ENCODE data around the gene MRPS18C.
A peak's percentile ranks its signal among the peaks of the same experiment; 100 is the strongest.

The MRPS18C gene

GRCh38 chr4:83455281-83456183 lies at the start of gene MRPS18C, which contains the start of gene HELQ:
MRPS18C (plus strand) TSS chr4:83456058; CDS start chr4:83456078, 20 bp downstream.
HELQ (minus strand) TSS chr4:83455823; CDS start chr4:83455693, 130 bp downstream.
- peak; percentile 98 for DNase-seq (ENCODE audit: low read depth, low spot score)

- DNase-seq (ENCODE audit: low read depth, low spot score) = no peak
Observed at GRCh38 chr4:83408908-83409307, 47.0 kb upstream of the MRPS18C start.

- DNase-seq (ENCODE audit: low read depth, low spot score) = no peak
Observed at GRCh38 chr4:83413676-83414075, 42.2 kb upstream of the MRPS18C start.

GRCh38 chr4:83417566-83417965 lies 38.3 kb upstream of the MRPS18C start:
- no peak for DNase-seq (ENCODE audit: low read depth, low spot score)

GRCh38 chr4:83418211-83418610 lies 37.6 kb upstream of the MRPS18C start:
- no peak for DNase-seq (ENCODE audit: low read depth, low spot score)

- no peak for DNase-seq (ENCODE audit: low read depth, low spot score)
Observed at GRCh38 chr4:83431200-83431599, 24.7 kb upstream of the MRPS18C start.

GRCh38 chr4:83436680-83437079 lies 19.2 kb upstream of the MRPS18C start:
- no peak for DNase-seq (ENCODE audit: low read depth, low spot score)

GRCh38 chr4:83438719-83439118 lies 17.1 kb upstream of the MRPS18C start:
- no peak for DNase-seq (ENCODE audit: low read depth, low spot score)

- no peak for DNase-seq (ENCODE audit: low read depth, low spot score)
Observed at GRCh38 chr4:83440148-83440814, 15.6 kb upstream of the MRPS18C start.

- DNase-seq (ENCODE audit: low read depth, low spot score) = no peak
Observed at GRCh38 chr4:83440899-83441298, 15.0 kb upstream of the MRPS18C start.

GRCh38 chr4:83449009-83449408 lies 6.8 kb upstream of the MRPS18C start:
- no peak for DNase-seq (ENCODE audit: low read depth, low spot score)

GRCh38 chr4:83454686-83455085 lies 1.2 kb upstream of the MRPS18C start:
- peak; percentile 6 for DNase-seq (ENCODE audit: low read depth, low spot score)

- no peak for DNase-seq (ENCODE audit: low read depth, low spot score)
Observed at GRCh38 chr4:83456184-83456501, 285 bp downstream of the MRPS18C start.

GRCh38 chr4:83473423-83473822 lies 17.6 kb downstream of the MRPS18C start:
- DNase-seq (ENCODE audit: low read depth, low spot score) = no peak

GRCh38 chr4:83473966-83474365 lies 18.1 kb downstream of the MRPS18C start:
- no peak for DNase-seq (ENCODE audit: low read depth, low spot score)

GRCh38 chr4:83484500-83485461 lies 28.9 kb downstream of the MRPS18C start, which contains the start of gene ABRAXAS1:
ABRAXAS1 (minus strand) TSS chr4:83485100; CDS start chr4:83485072, 28 bp downstream.
- peak; percentile 95 for DNase-seq (ENCODE audit: low read depth, low spot score)

GRCh38 chr4:83486457-83487129 lies 30.7 kb downstream of the MRPS18C start:
- peak; percentile 60 for DNase-seq (ENCODE audit: low read depth, low spot score)

GRCh38 chr4:83489711-83490326 lies 34.0 kb downstream of the MRPS18C start:
- DNase-seq (ENCODE audit: low read depth, low spot score) = no peak

GRCh38 chr4:83490876-83491450 lies 35.1 kb downstream of the MRPS18C start:
- DNase-seq (ENCODE audit: low read depth, low spot score) = no peak

Measured in ELF-1 (cell line).